MM.1S (cell line): ENCODE measurements around the gene ANG.
"Not testable (repeated sequence)": the region's sequence is repeated elsewhere in the genome, so short reads cannot be mapped to it uniquely, and the experiment has no call there.

ENCODE experiments used
- DNase-seq: peaks from one replicate; pipeline ENCODE4 v3.0.0-alpha.2; 2015
- H2AFZ ChIP-seq: fragments of 300-600 bp; sonication (generic); 2 replicates; pipeline ENCODE4 v1.6.0; 2016; ENCODE audit warnings: antibody characterized with exemption, low read length
- H3F3A ChIP-seq: fragments of 300-600 bp; sonication (generic); 2 replicates; pipeline ENCODE4 v1.6.1; 2016; ENCODE audit warnings: mild to moderate bottlenecking, antibody characterized with exemption, low read length, moderate library complexity, mixed read lengths; ENCODE audit not compliant: insufficient read depth
- H3K27ac ChIP-seq: fragments of 300-600 bp; sonication (generic); 2 replicates; pipeline ENCODE4 v1.5.1; 2016; ENCODE audit warnings: mild to moderate bottlenecking, low read length
- H3K27me3 ChIP-seq: fragments of 300-600 bp; sonication (generic); replicated peaks from 2 replicates; pipeline ENCODE4 v1.6.0; 2016; ENCODE audit warnings: low read length; ENCODE audit not compliant: insufficient read depth
- H3K36me3 ChIP-seq: fragments of 300-600 bp; sonication (generic); replicated peaks from 2 replicates; pipeline ENCODE4 v1.6.1; 2016; ENCODE audit warnings: mild to moderate bottlenecking, low read length, mixed read lengths; ENCODE audit not compliant: insufficient read depth
- H3K4me1 ChIP-seq: fragments of 300-600 bp; sonication (generic); 2 replicates; pipeline ENCODE4 v1.6.1; 2016; ENCODE audit warnings: low read length, mixed read lengths
- H3K4me2 ChIP-seq: fragments of 300-600 bp; sonication (generic); 2 replicates; pipeline ENCODE4 v1.6.0; 2016; ENCODE audit warnings: low read depth, low read length
- H3K4me3 ChIP-seq: fragments of 300-600 bp; sonication (generic); 2 replicates; pipeline ENCODE4 v1.5.1; 2016; ENCODE audit warnings: low read length, mixed read lengths
- H3K79me2 ChIP-seq: fragments of 300-600 bp; sonication (generic); 2 replicates; pipeline ENCODE4 v1.6.1; 2016; ENCODE audit warnings: mixed run types, low read length, mixed read lengths
- H3K9ac ChIP-seq: fragments of 300-600 bp; sonication (generic); 2 replicates; pipeline ENCODE4 v1.6.1; 2016; ENCODE audit warnings: low read length, mixed read lengths
- H3K9me2 ChIP-seq: fragments of 300-600 bp; sonication (generic); replicated peaks from 2 replicates; pipeline ENCODE4 v1.6.1; 2016; ENCODE audit warnings: mild to moderate bottlenecking, low read length, mixed read lengths; ENCODE audit not compliant: insufficient read depth
- H3K9me3 ChIP-seq: fragments of 300-600 bp; sonication (generic); replicated peaks from 2 replicates; pipeline ENCODE4 v1.6.1; 2016; ENCODE audit warnings: mild to moderate bottlenecking, low read length, mixed read lengths; ENCODE audit not compliant: insufficient read depth
- H4K20me1 ChIP-seq: fragments of 300-600 bp; sonication (generic); 2 replicates; pipeline ENCODE4 v1.6.1; 2016; ENCODE audit warnings: mild to moderate bottlenecking, low read length, moderate library complexity, mixed read lengths; ENCODE audit not compliant: insufficient read depth
- EZH2 ChIP-seq: fragments of 300-600 bp; sonication (generic); optimal IDR thresholded peaks from 2 replicates; pipeline ENCODE3; 2017; ENCODE audit warnings: low read depth, mild to moderate bottlenecking, antibody characterized with exemption, low read length, mixed read lengths
- EZH2phosphoT487 ChIP-seq: fragments of 300-600 bp; sonication (generic); IDR thresholded peaks from 2 replicates; pipeline ENCODE4 v1.6.1; 2018; ENCODE audit warnings: antibody characterized with exemption, low read length
- TF ChIP-seq, protein P1 (sequence below): fragments of 300-600 bp; sonication (generic); IDR thresholded peaks from 2 replicates; pipeline ENCODE4 v1.5.1; 2016; ENCODE audit warnings: antibody characterized with exemption, low read length, mixed read lengths

The ANG gene

DNA sequence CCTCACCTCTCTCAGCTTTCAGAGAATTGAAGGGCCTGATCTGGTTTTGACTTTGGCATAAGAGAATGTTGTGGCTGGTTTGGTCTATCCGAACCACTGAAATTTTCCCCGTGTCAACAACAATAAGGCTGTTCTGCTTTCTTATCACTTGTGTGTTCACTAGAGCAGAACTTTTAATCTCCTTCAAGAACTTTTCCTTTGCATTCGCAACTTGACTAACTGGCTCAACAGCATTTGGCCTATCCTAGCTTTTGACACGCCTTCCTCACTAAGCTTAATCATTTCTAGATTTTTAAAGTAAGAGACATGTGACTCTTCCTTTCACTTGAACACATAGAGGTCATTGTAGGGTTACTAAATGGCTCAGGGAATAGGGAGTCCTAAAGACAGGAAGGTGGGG, 31.2 kb downstream of the ANG start:
- Histone ChIP-seq H3K9ac (no peak overlapping the region), H3K9me3 (no peaks in the 10 kb centered on the region), H3F3A (no peaks in the 10 kb centered on the region), H2AFZ (no peak overlapping the region), H3K79me2 (no peaks in the 10 kb centered on the region), H3K4me1 (no peaks in the 10 kb centered on the region), H3K36me3 (no peaks in the 10 kb centered on the region), H3K4me3 (no peak overlapping the region), H3K27me3 (no peaks in the 10 kb centered on the region), H3K27ac (no peak overlapping the region), H3K9me2 (no peaks in the 10 kb centered on the region), H4K20me1 (no peaks in the 10 kb centered on the region), H3K4me2 (no peak overlapping the region)
- TF ChIP-seq EZH2phosphoT487 = no peak
- TF ChIP-seq EZH2 = no peak
- TF ChIP-seq, protein P1, sequence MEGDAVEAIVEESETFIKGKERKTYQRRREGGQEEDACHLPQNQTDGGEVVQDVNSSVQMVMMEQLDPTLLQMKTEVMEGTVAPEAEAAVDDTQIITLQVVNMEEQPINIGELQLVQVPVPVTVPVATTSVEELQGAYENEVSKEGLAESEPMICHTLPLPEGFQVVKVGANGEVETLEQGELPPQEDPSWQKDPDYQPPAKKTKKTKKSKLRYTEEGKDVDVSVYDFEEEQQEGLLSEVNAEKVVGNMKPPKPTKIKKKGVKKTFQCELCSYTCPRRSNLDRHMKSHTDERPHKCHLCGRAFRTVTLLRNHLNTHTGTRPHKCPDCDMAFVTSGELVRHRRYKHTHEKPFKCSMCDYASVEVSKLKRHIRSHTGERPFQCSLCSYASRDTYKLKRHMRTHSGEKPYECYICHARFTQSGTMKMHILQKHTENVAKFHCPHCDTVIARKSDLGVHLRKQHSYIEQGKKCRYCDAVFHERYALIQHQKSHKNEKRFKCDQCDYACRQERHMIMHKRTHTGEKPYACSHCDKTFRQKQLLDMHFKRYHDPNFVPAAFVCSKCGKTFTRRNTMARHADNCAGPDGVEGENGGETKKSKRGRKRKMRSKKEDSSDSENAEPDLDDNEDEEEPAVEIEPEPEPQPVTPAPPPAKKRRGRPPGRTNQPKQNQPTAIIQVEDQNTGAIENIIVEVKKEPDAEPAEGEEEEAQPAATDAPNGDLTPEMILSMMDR = no peak
- no peak for DNase-seq

DNA sequence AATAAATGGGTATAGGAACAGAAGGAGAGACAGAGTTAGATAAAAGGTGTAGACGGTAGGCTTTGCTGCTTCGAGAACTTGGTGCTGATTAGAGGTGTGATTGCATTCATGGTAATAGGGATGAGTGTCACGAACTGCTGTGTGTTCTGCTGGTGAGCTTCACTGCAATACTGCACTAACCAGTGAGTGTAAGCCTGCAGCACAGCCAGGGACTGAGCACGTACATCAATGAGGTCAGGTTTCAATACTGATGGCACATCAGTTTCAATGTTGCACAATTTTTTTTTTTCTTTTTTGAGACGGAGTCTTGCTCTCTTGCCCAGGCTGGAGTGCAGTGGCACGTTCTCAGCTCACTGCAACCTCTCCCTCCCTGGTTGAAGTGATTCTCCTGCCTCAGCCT, 32.2 kb downstream of the ANG start:
- H4K20me1 ChIP-seq = no peaks in the 10 kb centered on the region
- H3K27me3 ChIP-seq = no peaks in the 10 kb centered on the region
- TF ChIP-seq EZH2 = no peak
- no peak for TF ChIP-seq EZH2phosphoT487
- TF ChIP-seq, protein P1 = no peak
- H2AFZ ChIP-seq = no peak overlapping the region
- H3K4me2 ChIP-seq = no peak overlapping the region
- H3F3A ChIP-seq = no peaks in the 10 kb centered on the region
- no peak overlapping the region for H3K27ac ChIP-seq
- H3K9me3 ChIP-seq = no peaks in the 10 kb centered on the region
- H3K79me2 ChIP-seq = no peaks in the 10 kb centered on the region
- no peaks in the 10 kb centered on the region for H3K36me3 ChIP-seq
- H3K4me1 ChIP-seq = no peaks in the 10 kb centered on the region
- H3K9me2 ChIP-seq = no peaks in the 10 kb centered on the region
- H3K4me3 ChIP-seq = no peak overlapping the region
- H3K9ac ChIP-seq = no peak overlapping the region
- DNase-seq = no peak

DNA sequence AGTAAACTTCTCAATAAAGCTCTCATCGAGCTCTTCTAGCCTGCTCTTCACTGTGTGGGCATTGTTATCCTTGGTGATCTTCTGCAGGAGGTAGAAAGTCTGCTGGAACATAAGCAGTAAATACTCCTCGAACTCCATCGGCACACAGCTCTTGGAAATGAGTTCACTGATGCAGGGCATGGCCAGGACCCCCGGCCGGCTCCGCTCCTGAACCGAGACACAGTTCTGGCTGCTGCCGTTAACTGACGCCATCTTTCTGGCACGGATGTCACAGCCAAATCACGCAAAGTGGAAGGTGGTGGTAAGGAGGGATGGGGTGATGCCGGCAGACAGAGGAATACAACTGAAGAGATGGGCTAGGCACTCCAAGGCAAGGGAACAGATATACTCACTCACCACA, 33.5 kb downstream of the ANG start:
- H3K4me1 ChIP-seq = no peaks in the 10 kb centered on the region
- no peaks in the 10 kb centered on the region for H3F3A ChIP-seq
- no peak for DNase-seq
- no peak overlapping the region for H3K4me3 ChIP-seq
- H3K9ac ChIP-seq = no peak overlapping the region
- no peaks in the 10 kb centered on the region for H3K27me3 ChIP-seq
- H3K4me2 ChIP-seq = no peak overlapping the region
- H3K27ac ChIP-seq = no peak overlapping the region
- no peaks in the 10 kb centered on the region for H3K9me3 ChIP-seq
- H4K20me1 ChIP-seq = no peaks in the 10 kb centered on the region
- H3K9me2 ChIP-seq = no peaks in the 10 kb centered on the region
- no peaks in the 10 kb centered on the region for H3K79me2 ChIP-seq
- no peaks in the 10 kb centered on the region for H3K36me3 ChIP-seq
- H2AFZ ChIP-seq = no peak overlapping the region
- TF ChIP-seq, protein P1 = no peak
- TF ChIP-seq EZH2phosphoT487 = no peak
- TF ChIP-seq EZH2 = no peak

DNA sequence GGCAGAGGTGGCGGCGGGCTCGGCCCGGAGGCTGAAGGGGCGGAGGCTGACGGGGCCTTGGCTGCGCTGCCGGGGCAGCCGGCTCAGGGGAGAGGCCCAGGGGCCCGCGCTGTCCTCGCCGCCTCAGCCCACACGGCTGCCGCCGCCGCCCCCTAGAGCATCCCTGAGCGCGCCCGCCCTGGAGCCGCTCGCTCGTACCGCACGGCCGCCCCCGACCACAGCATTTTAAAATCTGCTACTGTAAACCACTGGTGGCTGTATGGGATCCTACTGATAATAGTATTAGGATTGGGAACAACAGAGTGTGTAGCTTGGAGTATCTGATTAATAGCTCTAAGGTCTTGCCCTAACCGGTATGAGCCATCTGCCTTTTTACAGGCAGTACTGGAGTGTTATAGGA, 34.9 kb downstream of the ANG start:
- Histone ChIP-seq H3K9ac (no peak overlapping the region), H4K20me1 (no peaks in the 10 kb centered on the region), H3K36me3 (no peaks in the 10 kb centered on the region), H3F3A (no peaks in the 10 kb centered on the region), H2AFZ (no peak overlapping the region), H3K27ac (no peak overlapping the region), H3K9me3 (no peaks in the 10 kb centered on the region), H3K9me2 (no peaks in the 10 kb centered on the region), H3K4me2 (no peak overlapping the region), H3K79me2 (no peaks in the 10 kb centered on the region), H3K27me3 (no peaks in the 10 kb centered on the region), H3K4me1 (no peaks in the 10 kb centered on the region), H3K4me3 (no peak overlapping the region)
- no peak for DNase-seq
- TF ChIP-seq EZH2 (no peak), EZH2phosphoT487 (no peak)
- TF ChIP-seq, protein P1 = no peak

DNA sequence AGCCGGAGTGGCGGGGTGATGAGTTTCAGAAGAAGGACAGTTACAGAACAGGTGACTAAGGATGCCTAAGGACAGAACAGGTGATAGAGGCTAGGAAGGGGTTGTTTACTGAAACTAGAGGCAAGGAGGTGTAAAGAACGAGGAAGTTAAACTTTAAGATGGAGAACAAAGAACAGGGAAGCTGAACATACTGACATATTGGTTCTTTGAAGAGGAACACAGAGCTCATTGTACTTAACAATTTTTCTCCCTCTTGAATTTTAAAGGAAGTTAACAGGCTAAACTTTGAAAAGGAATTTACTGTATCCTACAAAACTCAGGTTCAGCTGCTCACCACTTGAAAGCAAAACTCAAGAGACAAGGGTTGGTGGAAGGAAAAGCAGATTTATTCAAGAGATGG, 37.6 kb downstream of the ANG start:
- H3K9me3 ChIP-seq, H3K27me3 ChIP-seq, H3F3A ChIP-seq, DNase-seq, H3K4me3 ChIP-seq, H3K9me2 ChIP-seq, H3K4me2 ChIP-seq, H3K36me3 ChIP-seq, H3K9ac ChIP-seq, H3K79me2 ChIP-seq, H4K20me1 ChIP-seq, H3K4me1 ChIP-seq, H3K27ac ChIP-seq, H2AFZ ChIP-seq: not testable (repeated sequence)
